Endodermal cell (in vitro differentiated cells): ENCODE measurements around the gene IGSF3. TPM values are rescaled to one million over a fixed set of nuclear protein-coding genes. Genes with fewer than 3 reads are reported as not detected.

Source experiments
- DNase-seq: peaks from one replicate; pipeline ENCODE4 v3.0.0-alpha.2; 2017
- H3K27ac ChIP-seq: 2 replicates; pipeline ENCODE4 v1.5.1; 2013; ENCODE audit warnings: mild to moderate bottlenecking, low read depth, low read length, moderate library complexity
- H3K27me3 ChIP-seq: 2 replicates; pipeline ENCODE4 v1.6.1; 2013; ENCODE audit warnings: mild to moderate bottlenecking, low read length, moderate library complexity; ENCODE audit not compliant: insufficient read depth, control insufficient read depth, poor library complexity, severe bottlenecking
- H3K36me3 ChIP-seq: 2 replicates; pipeline ENCODE4 v1.7.0; 2013; ENCODE audit warnings: mild to moderate bottlenecking, low read length, moderate library complexity; ENCODE audit not compliant: control insufficient read depth, insufficient read depth
- H3K4me1 ChIP-seq: one replicate; pipeline ENCODE4 v1.7.0; 2013; ENCODE audit warnings: low read length; ENCODE audit not compliant: control insufficient read depth, insufficient read depth
- H3K4me3 ChIP-seq: 2 replicates; pipeline ENCODE4 v1.5.1; 2013; ENCODE audit warnings: mild to moderate bottlenecking, low read length, moderate library complexity
- H3K9ac ChIP-seq: 2 replicates; pipeline ENCODE4 v1.6.1; 2013; ENCODE audit warnings: mild to moderate bottlenecking, low read length, moderate library complexity; ENCODE audit not compliant: poor library complexity, severe bottlenecking; ENCODE audit errors: extremely low read depth
- H3K9me3 ChIP-seq: 2 replicates; pipeline ENCODE4 v1.6.1; 2013; ENCODE audit warnings: mild to moderate bottlenecking, low read length, moderate library complexity; ENCODE audit not compliant: control insufficient read depth
- H3K27ac Mint-ChIP-seq: 2 replicates; pipeline ENCODE4 v1.8.0; 2020; ENCODE audit warnings: mixed read lengths
- H3K27me3 Mint-ChIP-seq: 2 replicates; pipeline ENCODE4 v1.8.0; 2021; ENCODE audit warnings: mild to moderate bottlenecking, mixed read lengths; ENCODE audit not compliant: insufficient read depth
- H3K36me3 Mint-ChIP-seq: 2 replicates; pipeline ENCODE4 v1.8.0; 2020; ENCODE audit warnings: low read depth, mixed read lengths
- H3K4me1 Mint-ChIP-seq: 2 replicates; pipeline ENCODE4 v1.8.0; 2020; ENCODE audit warnings: mixed read lengths
- H3K4me3 Mint-ChIP-seq: 2 replicates; pipeline ENCODE4 v1.8.0; 2020; ENCODE audit warnings: mild to moderate bottlenecking, moderate library complexity, mixed read lengths
- H3K9me3 Mint-ChIP-seq: 2 replicates; pipeline ENCODE4 v1.8.0; 2020; ENCODE audit warnings: mild to moderate bottlenecking, mixed read lengths
- CTCF ChIP-seq: fragments of 200-600 bp; sonication (generic); conservative IDR thresholded peaks from 2 replicates; pipeline ENCODE4 v1.5.0; 2021; ENCODE audit warnings: antibody characterized with exemption, mild to moderate bottlenecking
- WGBS, 2 experiments: methylation state at CpG; one replicate each; pipeline versions ENCODE4 v1.1.5 to v1.1.7; 2013; ENCODE audit warnings: missing lambda C conversion rate in 2 of 2, mixed read lengths in 1 of 2; ENCODE audit not compliant: insufficient coverage in 1 of 2, insufficient read length in 1 of 2; 5-methylcytosine and 5-hydroxymethylcytosine counted together
- long read RNA-seq, 4 experiments: library from polyadenylated mRNA in 2 of 4; library from RNA in 1 of 4; library from capped mRNA in 1 of 4; stranded (forward) in 3 of 4; unstranded in 1 of 4; transcript quantifications; one replicate each; pipeline ENCODE4 v2.0.0, GENCODE V29; 2020 to 2021; ENCODE audit warnings: inconsistent platforms in 1 of 4
- polyA plus RNA-seq, 2 experiments: library from polyadenylated mRNA; stranded (reverse); fragments of 50-300 nt; gene quantifications; one replicate each; pipeline ENCODE4 v1.2.3, GENCODE V29; 2013
- total RNA-seq, 2 donors: library from RNA; stranded (reverse); fragmentation: NEBNext Ultra II Directional in 1 of 2; extraction: Animal tissue kit (Norgen Biotek cat#: 25700) in 1 of 2; gene quantifications; 2 replicates in 1 of 2; 3 replicates in 1 of 2; pipeline ENCODE4 v1.2.1, GENCODE V29; 2021

The IGSF3 gene
- total RNA-seq = 10 to 100 TPM; 35.0 to 36.7 TPM
- polyA plus RNA-seq (2013, experiment 1 of 2) = 37.0 TPM
- polyA plus RNA-seq (2013, experiment 2 of 2) = 39.5 TPM
- long read RNA-seq, experiment 1, partial matches to known transcripts = 12 of 23 reads
- long read RNA-seq, experiment 1, other reads (novel, unspliced or antisense) = 11 of 23 reads
- long read RNA-seq, experiment 2, full-length matches to known transcripts = 23 of 56 reads
- long read RNA-seq, experiment 2, partial matches to known transcripts = 22 of 56 reads
- long read RNA-seq, experiment 2, other reads (novel, unspliced or antisense) = 11 of 56 reads
- long read RNA-seq, experiment 3, full-length matches to known transcripts = 18 of 51 reads
- long read RNA-seq, experiment 3, partial matches to known transcripts = 22 of 51 reads
- long read RNA-seq, experiment 3, other reads (novel, unspliced or antisense) = 11 of 51 reads
- long read RNA-seq, experiment 4, partial matches to known transcripts = 0 of 3 reads
- long read RNA-seq, experiment 4, other reads (novel, unspliced or antisense) = 3 of 3 reads

- Mint-ChIP-seq H3K9me3 (peaks cover 2% of the 10 kb centered on the region), H3K27ac (peak within 1 kb of the TSS; percentile 78), H3K4me1 (peaks cover 31% of the 10 kb centered on the region), H3K27me3 (peaks cover 23% of the 10 kb centered on the region), H3K4me3 (peak within 1 kb of the TSS; percentile 73), H3K36me3 (peaks cover 5% of the 10 kb centered on the region)
- Histone ChIP-seq H3K36me3 (no peaks in the 10 kb centered on the region), H3K4me1 (peaks cover 5% of the 10 kb centered on the region), H3K4me3 (peak within 1 kb of the TSS; percentile 93), H3K27ac (no peak within 1 kb of the TSS), H3K9ac (peak within 1 kb of the TSS; percentile 51), H3K27me3 (peaks cover 10% of the 10 kb centered on the region), H3K9me3 (no peaks in the 10 kb centered on the region)
- TF ChIP-seq CTCF = no peak
- DNase-seq = peak; percentile 93
- whole genome bisulfite sequencing, 2 experiments = 2 to 4% methylated on average over 17 to 58 of the region's 58 CpGs
These were observed at the start of gene IGSF3 for GRCh38 chr1:116667575-116668105. TSS of gene IGSF3 (minus strand) at chr1:116667733. CDS start at chr1:116666326, 1,407 bp downstream.

- Mint-ChIP-seq H3K36me3 (no peaks in the 10 kb centered on the region), H3K9me3 (no peaks in the 10 kb centered on the region), H3K4me3 (no peak overlapping the region), H3K4me1 (peaks cover 10% of the 10 kb centered on the region), H3K27ac (no peak overlapping the region), H3K27me3 (peaks cover 2% of the 10 kb centered on the region)
- no peak overlapping the region for H3K27ac ChIP-seq
- no peak overlapping the region for H3K4me3 ChIP-seq
- H3K36me3 ChIP-seq = no peaks in the 10 kb centered on the region
- 90 to 92% methylated on average over 3 of the region's 3 CpGs for WGBS, 2 experiments
- H3K27me3 ChIP-seq = no peaks in the 10 kb centered on the region
- no peaks in the 10 kb centered on the region for H3K9me3 ChIP-seq
- H3K9ac ChIP-seq = no peak overlapping the region
- TF ChIP-seq CTCF = no peak
- H3K4me1 ChIP-seq = no peaks in the 10 kb centered on the region
- DNase-seq = no peak
These were observed 49.8 kb upstream of the IGSF3 start for GRCh38 chr1:116717318-116717717.

GRCh38 chr1:116716391-116716790, 48.9 kb upstream of the IGSF3 start:
- H3K36me3 Mint-ChIP-seq = no peaks in the 10 kb centered on the region
- Histone ChIP-seq H3K36me3 (no peaks in the 10 kb centered on the region), H3K4me1 (no peaks in the 10 kb centered on the region), H3K4me3 (no peak overlapping the region), H3K27ac (no peak overlapping the region), H3K9ac (no peak overlapping the region), H3K9me3 (no peaks in the 10 kb centered on the region), H3K27me3 (no peaks in the 10 kb centered on the region)
- H3K27ac Mint-ChIP-seq = no peak overlapping the region
- TF ChIP-seq CTCF = no peak
- no peaks in the 10 kb centered on the region for H3K9me3 Mint-ChIP-seq
- H3K27me3 Mint-ChIP-seq = no peaks in the 10 kb centered on the region
- 85 to 87% methylated on average over 2 to 3 of the region's 3 CpGs for WGBS, 2 experiments
- H3K4me1 Mint-ChIP-seq = peaks cover 12% of the 10 kb centered on the region
- DNase-seq = no peak
- H3K4me3 Mint-ChIP-seq = no peak overlapping the region
